Fibroblast of lung (primary cell): ENCODE results near the gene MAML3.

Experiments
- CTCF ChIP-seq, 2 donors: IDR thresholded peaks in 1 of 2; conservative IDR thresholded peaks in 1 of 2; 1 replicate in 1 of 2; 2 replicates in 1 of 2; pipeline ENCODE4 v1.5.1; 2011 to 2012; ENCODE audit warnings: low read length in 2 of 2, control low read depth in 1 of 2, inconsistent platforms in 1 of 2, low read depth in 1 of 2, mild to moderate bottlenecking in 1 of 2
- EZH2 ChIP-seq: IDR thresholded peaks from 2 replicates; pipeline ENCODE4 v1.5.1; 2012; ENCODE audit warnings: low read length, control low read depth, mild to moderate bottlenecking; ENCODE audit errors: missing control alignments

- TF ChIP-seq CTCF (conservative IDR thresholded peaks at IDR 0.05 in 1 of 2, IDR thresholded peaks at IDR 0.05 in 1 of 2; ENCODE audit: low read depth in 1 of 2, low read length in 2 of 2) (no peak), EZH2 (no peak)
Observed at GRCh38 chr4:139975830-139976272, 178.1 kb downstream of the MAML3 start.
